Mammary epithelial cell (primary cell): ENCODE results near the gene PNPT1.

Experiments used
- EZH2 ChIP-seq: IDR thresholded peaks from 2 replicates; pipeline ENCODE4 v1.6.1; 2012; ENCODE audit warnings: low read length, inconsistent platforms, borderline replicate concordance
- TF ChIP-seq, protein P1 (sequence below), 2 donors: IDR thresholded peaks in 1 of 2; conservative IDR thresholded peaks in 1 of 2; 2 replicates each; pipeline ENCODE4 v1.5.1; 2011 to 2012; ENCODE audit warnings: inconsistent platforms in 2 of 2, low read length in 2 of 2, mild to moderate bottlenecking in 2 of 2, control low read depth in 1 of 2, low read depth in 1 of 2; ENCODE audit not compliant: insufficient read depth in 1 of 2; ENCODE audit errors: extremely low read depth in 1 of 2

DNA sequence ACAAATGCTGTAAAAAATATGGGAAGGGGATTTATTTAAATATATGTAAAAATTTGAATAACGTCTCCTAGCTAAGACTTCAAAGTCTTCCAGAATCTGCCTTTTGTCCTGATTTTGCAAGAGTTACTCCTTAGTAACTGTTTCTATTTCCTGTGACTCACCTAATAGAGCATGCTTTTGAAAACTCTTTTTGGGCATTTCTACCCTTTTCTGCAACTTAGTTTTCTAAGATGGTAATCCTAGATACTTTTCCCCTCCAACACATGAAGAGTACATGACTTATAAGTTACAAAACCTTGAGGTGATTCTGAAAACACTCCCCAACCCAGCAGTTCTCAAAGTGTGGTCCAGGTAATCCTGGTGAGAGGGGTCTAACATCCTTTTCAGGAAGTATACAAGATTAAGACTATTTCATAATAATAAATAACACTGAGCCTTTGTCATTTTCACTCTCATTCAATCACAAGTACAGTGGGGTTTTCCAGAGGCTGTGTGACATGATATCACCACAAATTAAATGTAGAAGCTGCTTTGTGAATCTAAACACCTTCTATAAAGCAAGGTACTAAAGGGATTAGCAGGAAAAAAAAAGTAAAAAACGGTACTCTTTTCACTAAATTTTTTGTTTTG, 108.1 kb downstream of the PNPT1 start:
- TF ChIP-seq, protein P1, sequence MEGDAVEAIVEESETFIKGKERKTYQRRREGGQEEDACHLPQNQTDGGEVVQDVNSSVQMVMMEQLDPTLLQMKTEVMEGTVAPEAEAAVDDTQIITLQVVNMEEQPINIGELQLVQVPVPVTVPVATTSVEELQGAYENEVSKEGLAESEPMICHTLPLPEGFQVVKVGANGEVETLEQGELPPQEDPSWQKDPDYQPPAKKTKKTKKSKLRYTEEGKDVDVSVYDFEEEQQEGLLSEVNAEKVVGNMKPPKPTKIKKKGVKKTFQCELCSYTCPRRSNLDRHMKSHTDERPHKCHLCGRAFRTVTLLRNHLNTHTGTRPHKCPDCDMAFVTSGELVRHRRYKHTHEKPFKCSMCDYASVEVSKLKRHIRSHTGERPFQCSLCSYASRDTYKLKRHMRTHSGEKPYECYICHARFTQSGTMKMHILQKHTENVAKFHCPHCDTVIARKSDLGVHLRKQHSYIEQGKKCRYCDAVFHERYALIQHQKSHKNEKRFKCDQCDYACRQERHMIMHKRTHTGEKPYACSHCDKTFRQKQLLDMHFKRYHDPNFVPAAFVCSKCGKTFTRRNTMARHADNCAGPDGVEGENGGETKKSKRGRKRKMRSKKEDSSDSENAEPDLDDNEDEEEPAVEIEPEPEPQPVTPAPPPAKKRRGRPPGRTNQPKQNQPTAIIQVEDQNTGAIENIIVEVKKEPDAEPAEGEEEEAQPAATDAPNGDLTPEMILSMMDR (conservative IDR thresholded peaks at IDR 0.05 in 1 of 2, IDR thresholded peaks at IDR 0.05 in 1 of 2; ENCODE audit: extremely low read depth in 1 of 2, insufficient read depth in 1 of 2, low read depth in 1 of 2, low read length in 2 of 2): no peak
- no peak for TF ChIP-seq EZH2
